ENCODE results near the gene BOLA3. TPM values are rescaled to one million over a fixed set of nuclear protein-coding genes. Genes with fewer than 3 reads are reported as not detected.
A peak's percentile ranks its signal among the peaks of the same experiment; 100 is the strongest.
"Not testable (repeated sequence)": the region's sequence is repeated elsewhere in the genome, so short reads cannot be mapped to it uniquely, and the experiment has no call there.

Gene BOLA3
- total RNA-seq, 2 experiments from 2014 or later, result 131 to 135 TPM

GRCh38 chr2:74131901-74132300 lies 15.8 kb downstream of the BOLA3 start:
- ChIA-PET CTCF (interaction anchor here (1.3 kb wide), 1 partner anchor 305 kb away, joined by 3 read pairs; no protein-coding TSS in a partner anchor), POLR2A (no interaction called here)
- ATAC-seq (no peak), DNase-seq (no peak)
- Mint-ChIP-seq H3K27me3 (peaks cover 16% of the 10 kb centered on the region), H3K36me3 (ENCODE audit: low read depth) (peaks cover 22% of the 10 kb centered on the region), H3K4me1 (ENCODE audit: low read depth) (no peaks in the 10 kb centered on the region), H3K9me3 (no peaks in the 10 kb centered on the region), H3K27ac (no peak overlapping the region), H3K4me3 (no peak overlapping the region)
- no peak for TF ChIP-seq CTCF (IDR thresholded peaks at IDR 0.05)
- intact Hi-C loops (cut with micrococcal nuclease), result no loop called here

DNA sequence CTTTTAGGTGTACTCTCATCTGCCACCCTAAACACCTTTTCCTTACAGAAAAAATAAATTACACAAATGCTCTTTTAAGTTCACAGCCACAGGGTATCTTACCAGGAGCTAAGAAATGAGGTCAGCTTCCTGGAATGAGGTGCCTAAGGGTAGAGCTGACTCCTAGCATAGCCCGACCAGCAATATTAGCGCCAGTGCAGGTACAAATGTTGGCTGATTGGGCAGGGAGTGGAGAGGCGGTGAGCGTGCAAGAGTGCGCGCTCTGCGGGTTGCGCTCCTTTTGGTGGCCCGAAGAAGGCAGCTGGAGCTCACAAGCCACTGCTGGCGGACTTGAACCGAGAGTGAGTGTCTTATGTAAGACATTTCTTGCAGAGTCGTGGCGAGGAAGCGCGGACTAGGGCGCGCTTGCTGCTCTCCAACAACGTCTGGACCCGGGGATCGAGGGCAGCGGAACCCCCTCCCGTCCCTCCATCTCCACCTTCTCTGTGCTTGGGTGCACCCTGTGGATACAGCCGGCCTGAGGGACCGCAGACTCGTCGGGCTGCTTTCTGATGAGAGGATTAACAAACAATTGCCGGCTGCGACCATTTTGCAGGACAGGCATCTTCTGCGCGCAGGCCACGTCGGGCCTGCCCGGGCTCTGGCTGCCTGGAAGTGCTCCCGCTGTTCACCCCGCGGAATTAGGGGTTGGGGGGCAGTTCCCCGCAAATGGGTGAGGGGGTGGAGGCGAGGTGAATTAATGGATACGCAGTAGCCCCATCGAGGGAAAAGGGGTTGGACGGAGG lies 17.3 kb downstream of the BOLA3 start:
- DNase-seq (peak; percentile 15), ATAC-seq (peak; percentile 47)
- Mint-ChIP-seq H3K9me3 (no peaks in the 10 kb centered on the region), H3K27me3 (peaks cover 16% of the 10 kb centered on the region), H3K27ac (no peak overlapping the region), H3K4me3 (no peak overlapping the region), H3K4me1 (ENCODE audit: low read depth) (no peaks in the 10 kb centered on the region), H3K36me3 (ENCODE audit: low read depth) (peaks cover 21% of the 10 kb centered on the region)
- TF ChIP-seq CTCF (IDR thresholded peaks at IDR 0.05), result no peak
- intact Hi-C loops (cut with micrococcal nuclease), result no loop called here
- CTCF ChIA-PET, result interaction anchor here (1.0 kb wide), 2 partner anchors 10 to 17 kb away, joined by 4 read pairs; partner anchors contain the start of gene BOLA3
- POLR2A ChIA-PET, result interaction anchor here (0.7 kb wide), 1 partner anchor 366 kb away, joined by 3 read pairs; no protein-coding TSS in a partner anchor

GRCh38 chr2:74128206-74128605 lies 19.5 kb downstream of the BOLA3 start:
- Mint-ChIP-seq H3K27ac (no peak overlapping the region), H3K36me3 (ENCODE audit: low read depth) (peaks cover 3% of the 10 kb centered on the region), H3K4me1 (ENCODE audit: low read depth) (no peaks in the 10 kb centered on the region), H3K4me3 (no peak overlapping the region), H3K9me3 (no peaks in the 10 kb centered on the region), H3K27me3 (peaks cover 16% of the 10 kb centered on the region)
- TF ChIP-seq CTCF (IDR thresholded peaks at IDR 0.05), result no peak
- POLR2A ChIA-PET, result no interaction called here
- intact Hi-C loops (cut with micrococcal nuclease), result no loop called here
- no peak for ATAC-seq
- CTCF ChIA-PET, result interaction anchor here (1.8 kb wide), 1 partner anchor 19 kb away, joined by 4 read pairs; no protein-coding TSS in a partner anchor
- no peak for DNase-seq

DNA sequence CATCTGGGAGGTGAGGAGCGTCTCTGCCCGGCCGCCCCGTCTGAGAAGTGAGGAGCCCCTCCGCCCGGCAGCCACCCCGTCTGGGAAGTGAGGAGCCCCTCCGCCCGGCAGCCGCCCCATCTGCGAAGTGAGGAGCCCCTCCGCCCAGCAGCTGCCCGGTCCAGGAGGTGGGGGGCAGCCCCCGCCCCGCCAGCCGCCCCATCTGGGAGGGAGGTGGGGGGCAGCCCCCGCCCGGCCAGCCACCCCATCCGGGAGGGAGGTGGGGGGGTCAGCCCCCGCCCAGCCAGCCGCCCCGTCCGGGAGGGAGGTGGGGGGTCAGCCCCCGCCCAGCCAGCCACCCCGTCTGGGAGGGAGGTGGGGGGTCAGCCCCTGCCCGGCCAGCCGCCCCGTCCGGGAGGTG lies 23.8 kb downstream of the BOLA3 start:
- not testable (repeated sequence) for H3K27ac Mint-ChIP-seq

GRCh38 chr2:74121846-74122245 lies 25.9 kb downstream of the BOLA3 start:
- H3K27ac Mint-ChIP-seq; ATAC-seq; DNase-seq; H3K27me3 Mint-ChIP-seq; H3K4me1 Mint-ChIP-seq (ENCODE audit: low read depth); intact Hi-C loops (cut with micrococcal nuclease); H3K4me3 Mint-ChIP-seq: not testable (repeated sequence)
- Mint-ChIP-seq H3K9me3 (peaks cover 13% of the 10 kb centered on the region), H3K36me3 (ENCODE audit: low read depth) (peaks cover 15% of the 10 kb centered on the region)
- POLR2A ChIA-PET, result interaction anchor here (0.6 to 2.3 kb wide), 3 partner anchors 26 to 202 kb away, joined by 3 to 10 read pairs (median 3); partner anchors contain the start of gene BOLA3
- CTCF ChIA-PET, result interaction anchor here (0.7 to 2.9 kb wide), 8 partner anchors 12 to 293 kb away, joined by 3 to 18 read pairs (median 3); partner anchors contain the start of gene MOB1A

More for the DNA sequence above, 23.8 kb downstream of the BOLA3 start:
- Mint-ChIP-seq H3K36me3 (ENCODE audit: low read depth) (peaks cover 15% of the 10 kb centered on the region), H3K9me3 (peaks cover 13% of the 10 kb centered on the region)
- H3K4me1 Mint-ChIP-seq (ENCODE audit: low read depth); ATAC-seq; DNase-seq; POLR2A ChIA-PET; H3K27me3 Mint-ChIP-seq; CTCF ChIA-PET; H3K4me3 Mint-ChIP-seq; intact Hi-C loops (cut with micrococcal nuclease): not testable (repeated sequence)
